ENCODE data around the gene ANKS1B.

GRCh38 chr12:99282086-99282485 lies 702.6 kb downstream of the ANKS1B start:
- TF ChIP-seq CTCF (conservative IDR thresholded peaks at IDR 0.05; ENCODE audit: low read length), result no peak
- no peak for TF ChIP-seq EZH2phosphoT487 (IDR thresholded peaks at IDR 0.05; ENCODE audit: borderline replicate concordance)
